ENCODE data around the gene CCK. TPM values are rescaled to one million over a fixed set of nuclear protein-coding genes. Genes with fewer than 3 reads are reported as not detected.

CCK gene
- total RNA-seq, 2 experiments from 2014 or later, result not detected

DNA sequence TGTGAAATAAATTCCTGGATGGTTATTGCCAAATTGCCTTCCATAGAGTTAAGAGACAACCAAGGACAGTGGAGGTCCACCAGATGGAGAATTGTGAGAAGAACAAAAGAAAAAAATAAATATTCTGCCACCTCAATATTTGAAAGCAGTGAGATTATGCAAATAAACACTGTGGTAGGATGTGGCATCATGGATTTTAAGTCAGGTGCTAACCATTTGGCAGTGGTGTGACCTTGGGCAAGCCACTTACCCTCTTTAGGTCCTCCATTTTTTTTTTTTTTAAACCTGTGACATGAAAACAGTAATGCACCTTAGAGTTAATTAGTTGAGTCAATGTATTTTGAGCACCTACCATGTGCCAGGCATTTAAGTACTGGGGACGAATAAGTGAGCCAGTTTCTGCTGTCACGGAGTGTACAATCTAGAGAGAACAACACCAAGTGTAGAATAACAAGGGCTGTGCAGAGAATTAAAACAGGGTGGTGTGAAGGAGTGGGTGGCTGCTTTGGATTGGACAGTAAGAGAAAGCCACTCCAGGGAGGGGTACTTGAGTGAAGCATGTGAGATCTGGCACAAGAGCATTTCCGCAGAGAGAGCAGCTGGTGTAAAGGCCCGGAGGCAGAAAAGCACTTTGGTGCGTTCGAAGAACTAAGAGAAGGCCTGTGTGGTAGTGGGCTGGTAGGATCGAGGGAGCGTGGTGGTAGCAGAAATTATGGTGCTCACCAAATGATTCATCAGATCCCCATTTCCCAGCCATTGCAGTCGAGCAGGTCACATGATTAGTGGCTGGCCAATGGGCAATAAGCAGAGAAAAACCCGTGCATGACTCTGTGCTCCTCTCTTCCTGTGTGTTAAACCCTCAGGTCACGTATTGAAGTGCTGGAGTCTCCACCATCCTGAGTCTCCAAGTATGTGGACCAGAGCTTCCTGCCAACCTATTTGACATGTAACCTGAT lies 39.2 kb downstream of the CCK start:
- Mint-ChIP-seq H3K27ac (no peak overlapping the region), H3K4me1 (peaks cover 13% of the 10 kb centered on the region), H3K27me3 (peaks cover 8% of the 10 kb centered on the region), H3K9me3 (ENCODE audit: low read depth) (no peaks in the 10 kb centered on the region), H3K4me3 (no peak overlapping the region), H3K36me3 (peaks cover 5% of the 10 kb centered on the region)
- DNase-seq (no peak), ATAC-seq (no peak)
- CTCF ChIA-PET, result no interaction called here

DNA sequence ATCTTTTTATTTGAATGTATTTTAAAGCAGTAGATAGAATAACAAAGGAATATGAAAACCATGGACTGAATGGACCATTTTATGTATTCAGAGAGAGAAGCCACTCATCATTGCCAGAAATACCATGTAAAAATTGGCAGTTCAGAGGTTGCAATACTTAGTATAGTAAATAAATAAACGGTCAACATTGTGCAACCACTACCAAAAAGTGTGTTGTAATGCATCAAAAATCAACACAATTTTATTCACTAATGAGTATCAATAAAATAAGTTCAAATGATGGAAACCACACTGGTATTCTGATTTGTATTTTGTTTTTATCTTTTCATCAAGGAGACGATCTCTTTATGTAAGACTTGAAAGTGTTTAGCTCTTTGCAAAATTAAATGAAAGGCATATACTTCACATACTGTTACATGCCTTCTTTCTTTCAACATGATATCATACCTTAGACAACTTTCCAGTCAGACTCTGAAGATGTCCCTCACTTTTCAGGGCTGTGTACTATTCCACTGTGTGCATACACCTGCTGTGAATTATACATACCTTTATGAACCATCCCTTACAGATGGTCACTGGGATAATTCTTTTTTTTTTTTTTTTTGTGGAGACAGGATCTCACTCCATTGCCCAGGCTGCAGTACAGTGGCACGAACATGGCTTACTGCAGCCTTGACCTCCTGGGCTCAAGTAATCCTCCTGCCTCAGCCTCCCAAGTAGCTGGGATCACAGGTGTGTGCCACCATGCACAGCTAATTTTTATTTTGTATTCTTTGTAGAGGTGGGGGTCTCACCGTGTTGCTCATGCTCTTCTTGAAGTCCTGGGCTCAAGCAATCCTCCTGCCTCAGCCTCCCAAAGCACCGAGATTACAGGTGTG lies 40.3 kb downstream of the CCK start:
- no peak overlapping the region for H3K4me3 Mint-ChIP-seq
- peaks cover 6% of the 10 kb centered on the region for H3K36me3 Mint-ChIP-seq
- H3K4me1 Mint-ChIP-seq, result peaks cover 13% of the 10 kb centered on the region
- CTCF ChIA-PET, result no interaction called here
- H3K27ac Mint-ChIP-seq, result no peak overlapping the region
- H3K9me3 Mint-ChIP-seq (ENCODE audit: low read depth), result no peaks in the 10 kb centered on the region
- DNase-seq, result no peak
- H3K27me3 Mint-ChIP-seq, result peaks cover 8% of the 10 kb centered on the region
- no peak for ATAC-seq

DNA sequence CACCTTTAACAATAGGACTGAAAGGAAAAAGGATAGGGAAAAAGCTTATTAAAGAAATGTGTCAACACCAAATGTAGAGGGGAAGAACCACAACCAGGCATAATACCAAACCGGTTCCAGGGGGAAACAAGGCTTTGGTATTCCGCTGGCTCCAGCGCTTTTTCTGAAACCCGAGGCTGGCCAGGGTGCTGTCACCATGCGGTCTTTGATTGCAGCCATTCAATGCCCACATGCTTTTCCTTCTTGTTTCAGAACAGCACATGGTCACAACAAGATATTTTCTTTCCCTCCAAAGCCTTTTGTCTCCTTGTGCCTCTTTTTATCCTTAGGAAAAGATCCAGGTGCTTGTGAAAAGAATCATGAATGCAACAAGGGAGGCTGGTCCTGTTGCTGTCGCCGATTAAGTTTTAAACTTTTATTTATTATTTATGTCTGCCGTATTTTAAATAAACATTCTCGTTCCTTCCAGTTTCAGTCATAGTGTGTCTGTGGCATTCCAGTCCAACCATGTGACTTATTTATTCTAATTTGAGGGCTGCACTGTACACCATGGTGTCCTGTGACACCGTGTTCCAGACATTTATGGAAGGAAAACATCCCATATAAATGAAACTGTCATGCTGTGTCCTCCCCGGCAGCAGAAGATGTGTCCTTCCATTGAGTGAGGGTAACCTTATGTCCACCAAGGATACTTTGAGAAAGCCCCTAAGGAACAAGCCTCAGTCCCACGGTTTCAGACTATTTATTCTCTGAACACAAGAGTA lies 41.1 kb downstream of the CCK start:
- Mint-ChIP-seq H3K27me3 (peaks cover 8% of the 10 kb centered on the region), H3K36me3 (peaks cover 7% of the 10 kb centered on the region), H3K4me1 (peaks cover 13% of the 10 kb centered on the region), H3K9me3 (ENCODE audit: low read depth) (no peaks in the 10 kb centered on the region), H3K27ac (no peak overlapping the region), H3K4me3 (no peak overlapping the region)
- CTCF ChIA-PET, result no interaction called here
- ATAC-seq, result no peak
- DNase-seq, result no peak

DNA sequence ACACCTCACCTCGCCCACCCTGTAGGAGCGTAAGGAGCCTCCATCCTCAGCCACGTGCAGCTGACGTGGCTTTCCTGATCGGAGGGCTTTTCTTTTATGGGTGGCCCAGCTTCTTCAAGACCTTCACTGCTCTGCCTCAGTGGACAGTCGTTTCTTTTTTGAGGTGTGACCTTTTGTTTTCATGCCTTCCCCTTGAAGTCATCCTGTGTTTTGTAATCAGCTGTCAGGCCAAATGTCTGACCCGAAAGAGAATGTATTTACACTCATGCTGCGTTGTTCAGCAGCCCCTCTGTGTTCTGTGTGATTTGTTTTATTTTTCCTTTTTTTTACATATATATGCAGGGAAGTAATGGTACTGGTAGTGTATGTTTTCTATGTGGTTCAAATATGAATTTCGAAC lies 41.8 kb downstream of the CCK start:
- Mint-ChIP-seq H3K27me3 (peaks cover 2% of the 10 kb centered on the region), H3K9me3 (ENCODE audit: low read depth) (no peaks in the 10 kb centered on the region), H3K36me3 (peaks cover 7% of the 10 kb centered on the region), H3K4me1 (peaks cover 13% of the 10 kb centered on the region), H3K4me3 (no peak overlapping the region), H3K27ac (no peak overlapping the region)
- no peak for DNase-seq
- CTCF ChIA-PET, result no interaction called here
- ATAC-seq, result no peak

DNA sequence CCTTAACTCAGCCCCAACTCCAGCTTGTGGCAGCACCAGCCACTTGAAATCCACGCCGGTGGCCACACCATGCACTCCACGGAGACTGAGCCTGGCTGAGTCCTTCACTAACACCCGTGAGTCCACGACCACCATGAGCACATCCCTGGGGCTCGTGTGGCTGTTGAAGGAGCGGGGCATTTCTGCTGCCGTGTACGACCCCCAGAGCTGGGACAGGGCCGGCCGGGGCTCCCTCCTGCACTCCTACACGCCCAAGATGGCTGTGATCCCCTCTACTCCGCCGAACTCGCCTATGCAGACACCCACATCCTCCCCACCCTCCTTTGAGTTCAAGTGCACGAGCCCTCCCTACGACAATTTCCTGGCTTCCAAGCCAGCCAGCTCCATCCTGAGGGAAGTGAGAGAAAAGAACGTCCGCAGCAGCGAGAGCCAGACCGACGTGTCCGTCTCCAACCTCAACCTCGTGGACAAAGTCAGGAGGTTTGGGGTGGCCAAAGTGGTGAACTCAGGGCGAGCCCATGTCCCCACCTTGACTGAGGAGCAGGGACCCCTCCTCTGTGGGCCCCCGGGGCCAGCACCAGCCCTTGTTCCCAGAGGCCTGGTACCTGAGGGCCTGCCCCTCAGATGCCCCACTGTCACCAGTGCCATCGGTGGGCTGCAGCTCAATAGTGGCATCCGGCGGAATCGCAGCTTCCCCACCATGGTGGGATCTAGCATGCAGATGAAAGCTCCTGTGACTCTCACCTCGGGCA lies 42.9 kb downstream of the CCK start:
- Mint-ChIP-seq H3K36me3 (peaks cover 7% of the 10 kb centered on the region), H3K9me3 (ENCODE audit: low read depth) (no peaks in the 10 kb centered on the region), H3K4me3 (no peak overlapping the region), H3K27ac (no peak overlapping the region), H3K4me1 (peaks cover 12% of the 10 kb centered on the region), H3K27me3 (no peaks in the 10 kb centered on the region)
- ATAC-seq (no peak), DNase-seq (no peak)
- CTCF ChIA-PET, result no interaction called here

DNA sequence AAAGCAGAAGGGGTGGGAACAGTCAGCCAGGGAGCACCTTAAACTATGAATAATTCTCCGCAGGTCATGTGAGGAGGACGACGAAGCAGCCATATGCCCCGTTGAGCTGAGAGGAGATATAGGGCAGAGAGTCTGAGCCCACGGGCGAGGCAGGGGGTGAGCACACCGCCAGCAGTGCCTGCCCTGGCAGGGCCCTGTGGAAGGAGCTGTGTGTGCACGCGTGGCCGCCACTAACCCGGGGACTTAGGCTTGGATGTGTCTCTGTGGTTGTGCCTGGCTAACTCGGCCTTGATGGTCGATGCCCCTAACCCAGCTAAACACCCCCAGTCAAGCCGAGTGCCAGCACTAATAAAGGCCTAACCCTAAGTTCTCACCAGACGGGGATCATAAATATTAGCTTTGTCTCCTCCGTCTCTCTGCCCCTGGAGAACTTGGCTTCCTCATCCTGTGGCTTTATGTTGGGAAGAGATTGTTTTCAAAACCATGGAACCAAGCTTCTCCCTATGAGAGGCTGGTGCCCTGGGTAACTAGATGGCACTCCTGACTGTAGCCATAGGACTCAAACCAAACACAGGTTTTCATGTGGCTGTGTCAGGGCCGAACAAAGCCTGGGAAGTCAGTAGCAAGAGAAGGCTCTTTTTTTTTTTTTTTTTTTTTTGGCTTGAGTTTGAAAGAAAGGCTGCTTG lies 45.4 kb downstream of the CCK start:
- no peak overlapping the region for H3K27ac Mint-ChIP-seq
- peaks cover 4% of the 10 kb centered on the region for H3K36me3 Mint-ChIP-seq
- H3K4me3 Mint-ChIP-seq, result no peak overlapping the region
- H3K27me3 Mint-ChIP-seq, result no peaks in the 10 kb centered on the region
- CTCF ChIA-PET, result no interaction called here
- no peak for DNase-seq
- ATAC-seq, result no peak
- H3K9me3 Mint-ChIP-seq (ENCODE audit: low read depth), result no peaks in the 10 kb centered on the region
- H3K4me1 Mint-ChIP-seq, result peaks cover 22% of the 10 kb centered on the region

DNA sequence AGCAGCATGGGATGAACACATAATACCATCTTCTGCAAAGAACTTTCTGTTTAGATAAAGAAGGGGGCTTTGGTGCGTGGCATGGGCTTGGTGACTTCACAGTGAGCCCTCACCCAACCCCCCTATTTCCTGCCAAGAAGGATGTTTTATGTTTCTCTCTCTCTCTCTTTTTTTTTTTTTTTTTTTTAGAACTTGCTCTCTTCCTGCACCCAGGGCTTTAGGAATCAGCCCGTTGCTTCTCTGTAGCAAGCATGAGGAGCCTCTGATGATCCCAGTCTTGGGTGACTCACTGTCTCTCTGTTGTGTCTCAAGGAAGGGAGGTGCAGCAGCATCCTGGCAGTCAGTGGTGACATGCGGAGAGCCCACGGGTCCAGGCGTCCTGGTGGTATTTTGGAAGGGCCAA lies 49.1 kb downstream of the CCK start:
- peak overlapping the region; percentile 3 for H3K4me3 Mint-ChIP-seq
- H3K36me3 Mint-ChIP-seq, result peaks cover 6% of the 10 kb centered on the region
- peaks cover 51% of the 10 kb centered on the region for H3K4me1 Mint-ChIP-seq
- CTCF ChIA-PET, result interaction anchor here (0.6 to 5.4 kb wide), 3 partner anchors 26 to 1572 kb away, joined by 3 to 28 read pairs (median 3); no protein-coding TSS in a partner anchor
- ATAC-seq, result peak; percentile 38
- H3K27me3 Mint-ChIP-seq, result no peaks in the 10 kb centered on the region
- no peaks in the 10 kb centered on the region for H3K9me3 Mint-ChIP-seq (ENCODE audit: low read depth)
- no peak for DNase-seq
- peak overlapping the region; percentile 31 for H3K27ac Mint-ChIP-seq

DNA sequence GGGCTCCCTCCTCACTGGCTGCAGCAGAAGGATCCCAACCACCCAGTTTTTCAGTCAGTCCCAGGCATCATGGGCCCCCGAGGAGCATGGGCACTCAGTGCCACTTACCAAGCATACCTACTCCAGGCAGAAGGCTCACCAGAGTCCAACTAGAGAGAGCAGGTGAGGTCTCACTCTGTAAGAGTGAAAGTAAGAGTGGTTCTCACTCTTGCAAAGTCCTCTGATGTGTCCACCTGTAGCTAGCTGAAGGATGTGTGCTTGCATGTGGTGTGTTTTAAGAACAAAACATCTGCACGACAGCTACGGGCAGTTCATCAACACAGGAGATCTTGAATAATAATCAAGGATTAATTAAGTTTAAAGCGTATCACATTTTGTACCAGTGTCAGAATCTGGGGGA lies 49.7 kb downstream of the CCK start:
- no peaks in the 10 kb centered on the region for H3K9me3 Mint-ChIP-seq (ENCODE audit: low read depth)
- CTCF ChIA-PET, result interaction anchor here (0.6 to 5.4 kb wide), 3 partner anchors 25 to 1571 kb away, joined by 3 to 28 read pairs (median 3); no protein-coding TSS in a partner anchor
- no peak overlapping the region for H3K4me3 Mint-ChIP-seq
- peaks cover 12% of the 10 kb centered on the region for H3K36me3 Mint-ChIP-seq
- DNase-seq (no peak), ATAC-seq (peak; percentile 41)
- no peaks in the 10 kb centered on the region for H3K27me3 Mint-ChIP-seq
- H3K4me1 Mint-ChIP-seq, result peaks cover 51% of the 10 kb centered on the region
- H3K27ac Mint-ChIP-seq, result peak overlapping the region; percentile 31

DNA sequence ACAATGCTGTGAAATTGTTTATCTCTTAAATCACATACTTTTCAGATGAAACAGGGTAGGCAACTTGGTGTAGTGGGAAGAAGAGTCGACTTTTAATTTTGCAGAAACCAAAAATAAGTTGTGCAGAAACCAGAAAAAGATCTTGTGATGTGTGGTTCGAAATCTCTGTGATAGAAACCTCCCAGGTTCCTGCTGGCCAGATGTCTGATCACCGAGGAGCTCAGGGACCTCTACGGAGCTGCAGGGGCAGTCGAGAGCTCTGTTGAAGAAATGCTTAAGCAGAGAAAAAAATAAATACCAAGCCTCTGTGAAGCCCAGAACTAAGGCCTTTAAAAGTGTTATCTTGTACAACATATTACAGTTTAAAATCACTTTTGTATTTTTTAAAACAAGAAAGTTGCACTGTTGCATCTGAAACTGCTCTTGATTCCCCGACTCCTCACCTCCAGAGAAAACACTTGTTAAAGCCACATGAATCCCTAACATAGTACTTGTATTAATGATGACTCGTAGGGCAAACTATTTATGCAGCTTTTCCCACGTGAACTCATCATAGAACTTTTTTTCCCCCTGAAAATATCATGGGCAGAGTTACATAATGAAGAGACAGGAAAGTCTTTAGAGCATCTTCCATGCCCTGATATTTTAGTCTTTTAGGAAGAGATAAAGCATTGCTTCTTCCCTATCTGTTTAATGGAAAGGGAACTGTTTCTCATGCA lies 51.3 kb downstream of the CCK start:
- Mint-ChIP-seq H3K9me3 (ENCODE audit: low read depth) (no peaks in the 10 kb centered on the region), H3K4me1 (peaks cover 51% of the 10 kb centered on the region), H3K27me3 (no peaks in the 10 kb centered on the region), H3K36me3 (peaks cover 13% of the 10 kb centered on the region), H3K4me3 (no peak overlapping the region), H3K27ac (peak overlapping the region; percentile 25)
- CTCF ChIA-PET, result interaction anchor here (1.1 to 5.4 kb wide), 3 partner anchors 15 to 229 kb away, joined by 3 to 28 read pairs (median 3); no protein-coding TSS in a partner anchor
- ATAC-seq (no peak), DNase-seq (no peak)

DNA sequence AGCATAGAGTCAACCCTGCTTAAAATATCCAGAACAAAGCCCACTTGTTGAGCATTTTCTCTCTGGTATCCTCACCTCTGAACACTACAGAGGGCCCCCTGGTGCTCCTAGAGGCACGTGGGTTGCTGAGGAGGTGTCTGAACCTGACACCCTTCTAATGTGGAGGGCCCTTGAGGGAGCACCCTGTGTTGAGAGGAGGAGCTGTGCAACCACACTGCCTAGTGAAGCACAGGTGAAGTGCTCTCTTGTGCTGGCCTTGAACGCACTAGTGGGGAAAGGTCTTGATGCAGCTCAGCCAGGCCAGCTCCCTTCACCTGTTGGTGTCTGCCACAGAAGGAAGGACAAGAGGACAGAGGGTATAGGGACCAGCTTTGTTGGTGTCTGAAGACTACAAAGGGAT lies 51.9 kb downstream of the CCK start:
- H3K9me3 Mint-ChIP-seq (ENCODE audit: low read depth), result no peaks in the 10 kb centered on the region
- H3K27ac Mint-ChIP-seq, result peak overlapping the region; percentile 8
- peaks cover 17% of the 10 kb centered on the region for H3K36me3 Mint-ChIP-seq
- CTCF ChIA-PET, result interaction anchor here (1.1 to 5.4 kb wide), 3 partner anchors 15 to 229 kb away, joined by 3 to 28 read pairs (median 3); no protein-coding TSS in a partner anchor
- H3K27me3 Mint-ChIP-seq, result no peaks in the 10 kb centered on the region
- peak; percentile 34 for ATAC-seq
- H3K4me1 Mint-ChIP-seq, result peaks cover 51% of the 10 kb centered on the region
- no peak overlapping the region for H3K4me3 Mint-ChIP-seq
- DNase-seq, result peak; percentile 47

DNA sequence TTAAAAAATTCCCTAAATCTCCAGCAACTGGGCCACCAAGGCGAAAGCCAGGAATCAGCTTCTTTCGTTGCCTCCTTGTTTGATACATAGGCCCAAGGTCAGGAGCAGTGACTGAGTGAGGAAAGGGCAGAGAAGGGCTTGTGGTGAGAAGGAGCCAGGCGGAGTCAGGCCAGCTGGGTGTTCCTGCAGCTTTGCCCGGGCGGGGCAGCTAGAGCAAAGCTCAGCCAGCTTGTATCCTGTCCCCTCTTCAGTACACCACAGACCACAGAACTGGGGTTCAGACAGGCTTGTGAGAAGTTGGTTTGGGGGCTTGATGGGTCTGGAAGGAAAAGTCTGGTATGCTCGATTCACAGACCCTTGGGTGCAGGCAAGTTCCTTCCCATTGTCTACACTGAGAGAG lies 52.6 kb downstream of the CCK start:
- Mint-ChIP-seq H3K36me3 (peaks cover 17% of the 10 kb centered on the region), H3K4me3 (no peak overlapping the region), H3K27me3 (no peaks in the 10 kb centered on the region), H3K4me1 (peaks cover 51% of the 10 kb centered on the region), H3K9me3 (ENCODE audit: low read depth) (no peaks in the 10 kb centered on the region), H3K27ac (peak overlapping the region; percentile 42)
- CTCF ChIA-PET, result interaction anchor here (5.4 kb wide), 1 partner anchor 22 kb away, joined by 28 read pairs; no protein-coding TSS in a partner anchor
- peak; percentile 48 for ATAC-seq
- DNase-seq, result peak; percentile 67

Data from activated CD8-positive, alpha-beta memory T cell treated with anti-CD3 and anti-CD28 coated beads, Interleukin-2, amount 10 ng/mL, durations not matched to agents 7 days and 5 days (primary cell).